CD14-positive monocyte (primary cell): ENCODE data around the gene PADI6. TPM values are rescaled to one million over a fixed set of nuclear protein-coding genes. Genes with fewer than 3 reads are reported as not detected.

ENCODE experiments used
- DNase-seq, 3 donors: peaks; one replicate each; pipeline ENCODE4 v3.0.0-alpha.2; 2011 to 2022
- H2AFZ ChIP-seq: 2 replicates; pipeline ENCODE4 v1.6.0; 2012; ENCODE audit warnings: mild to moderate bottlenecking, low read depth, low read length, inconsistent platforms; ENCODE audit not compliant: insufficient read depth, poor library complexity, severe bottlenecking
- H3K27ac ChIP-seq, 2 donors: 1 replicate in 1 of 2; 2 replicates in 1 of 2; pipeline ENCODE4 v1.5.1; 2012 to 2013; ENCODE audit warnings: low read length in 2 of 2, control low read depth in 1 of 2, inconsistent platforms in 1 of 2, low read depth in 1 of 2, mild to moderate bottlenecking in 1 of 2
- H3K27me3 ChIP-seq, 2 donors: one replicate each; pipeline versions ENCODE4 v1.6.0 to v1.6.1; 2011 to 2013; ENCODE audit warnings: low read length in 2 of 2; ENCODE audit not compliant: control insufficient read depth in 2 of 2, insufficient read depth in 2 of 2
- H3K36me3 ChIP-seq, 2 donors: replicated peaks in 1 of 2; 1 replicate in 1 of 2; 2 replicates in 1 of 2; pipeline versions ENCODE4 v1.5.1 to v1.6.1; 2012 to 2013; ENCODE audit warnings: low read length in 2 of 2, control low read depth in 1 of 2, inconsistent platforms in 1 of 2, mild to moderate bottlenecking in 1 of 2; ENCODE audit not compliant: insufficient read depth in 2 of 2, control insufficient read depth in 1 of 2
- H3K4me1 ChIP-seq, 2 donors: 1 replicate in 1 of 2; 2 replicates in 1 of 2; pipeline versions ENCODE4 v1.5.1 to v1.6.1; 2012 to 2013; ENCODE audit warnings: low read length in 2 of 2, control low read depth in 1 of 2, inconsistent platforms in 1 of 2, mild to moderate bottlenecking in 1 of 2, moderate library complexity in 1 of 2; ENCODE audit not compliant: insufficient read depth in 2 of 2, control insufficient read depth in 1 of 2
- H3K4me2 ChIP-seq: replicated peaks from 2 replicates; pipeline ENCODE3; 2012; ENCODE audit warnings: low read length, moderate library complexity, mild to moderate bottlenecking; ENCODE audit not compliant: poor library complexity, severe bottlenecking; ENCODE audit errors: extremely low read depth
- H3K4me3 ChIP-seq, 3 experiments: fragments of 200-600 bp in 1 of 3; sonication (generic) in 1 of 3; replicated peaks in 1 of 3; 1 replicate in 2 of 3; 2 replicates in 1 of 3; pipeline ENCODE4 v1.5.1; 2011 to 2013; ENCODE audit warnings: low read length in 3 of 3, mild to moderate bottlenecking in 3 of 3, control low read depth in 2 of 3, low read depth in 2 of 3, inconsistent platforms in 1 of 3, moderate library complexity in 1 of 3
- H3K79me2 ChIP-seq: 2 replicates; pipeline ENCODE4 v1.6.0; 2012; ENCODE audit warnings: mild to moderate bottlenecking, control low read depth, inconsistent platforms, low read length, moderate library complexity; ENCODE audit not compliant: insufficient read depth
- H3K9ac ChIP-seq: 2 replicates; pipeline ENCODE4 v1.6.0; 2017; ENCODE audit warnings: low read length, mild to moderate bottlenecking; ENCODE audit not compliant: insufficient read depth, poor library complexity, severe bottlenecking
- H3K9me3 ChIP-seq, 2 donors: replicated peaks in 1 of 2; 1 replicate in 1 of 2; 2 replicates in 1 of 2; pipeline versions ENCODE4 v1.5.1 to v1.6.1; 2012 to 2013; ENCODE audit warnings: low read length in 2 of 2, control low read depth in 1 of 2; ENCODE audit not compliant: control insufficient read depth in 1 of 2, insufficient read depth in 1 of 2
- H4K20me1 ChIP-seq: 2 replicates; pipeline ENCODE4 v1.6.0; 2012; ENCODE audit warnings: mild to moderate bottlenecking, low read length, control low read depth, moderate library complexity; ENCODE audit not compliant: insufficient read depth
- H3K27ac Mint-ChIP-seq, 7 donors: one replicate each; pipeline ENCODE4 v1.8.0; 2020; ENCODE audit warnings: mild to moderate bottlenecking in 7 of 7, mixed read lengths in 7 of 7, moderate library complexity in 6 of 7, inconsistent platforms in 2 of 7
- H3K27me3 Mint-ChIP-seq, 3 donors: one replicate each; pipeline ENCODE4 v1.8.0; 2021 to 2022; ENCODE audit warnings: low read depth in 3 of 3, mild to moderate bottlenecking in 3 of 3, mixed read lengths in 3 of 3, moderate library complexity in 3 of 3, inconsistent platforms in 1 of 3
- H3K36me3 Mint-ChIP-seq, 2 donors: one replicate each; pipeline ENCODE4 v1.8.0; 2020; ENCODE audit warnings: mixed read lengths in 2 of 2, inconsistent platforms in 1 of 2, mild to moderate bottlenecking in 1 of 2
- H3K4me1 Mint-ChIP-seq: one replicate; pipeline ENCODE4 v1.8.0; 2020; ENCODE audit warnings: mild to moderate bottlenecking, mixed read lengths
- H3K4me3 Mint-ChIP-seq, 2 donors: one replicate each; pipeline ENCODE4 v1.8.0; 2020; ENCODE audit warnings: mild to moderate bottlenecking in 2 of 2, mixed read lengths in 2 of 2, moderate library complexity in 1 of 2
- H3K9me3 Mint-ChIP-seq, 7 donors: one replicate each; pipeline ENCODE4 v1.8.0; 2020 to 2022; ENCODE audit warnings: mixed read lengths in 7 of 7, mild to moderate bottlenecking in 6 of 7, moderate library complexity in 6 of 7, inconsistent platforms in 2 of 7
- WGBS: methylation state at CpG from one replicate; pipeline ENCODE4 v1.1.5; 2013; ENCODE audit warnings: missing lambda C conversion rate; ENCODE audit not compliant: insufficient coverage; 5-methylcytosine and 5-hydroxymethylcytosine counted together
- intact Hi-C, 2 donors: fragments of 100-400 bp; cut with micrococcal nuclease; formaldehyde crosslinking; loops; one replicate each; pipeline versions ENCODE4 v1.15.0 to v1.15.1; 2023
- polyA plus RNA-seq, 3 donors: library from polyadenylated mRNA; depleted of rRNA in 1 of 3; unstranded in 2 of 3; stranded (reverse) in 1 of 3; fragments of 300-500 nt in 2 of 3; fragments of >200 nt in 1 of 3; fragmentation: Illumina TruSeq in 2 of 3; gene quantifications; 1 replicate in 2 of 3; 2 replicates in 1 of 3; pipeline ENCODE4 v1.2.3, GENCODE V29; 2012 to 2021
- TF ChIP-seq, protein P1 (sequence below): fragments of 200-600 bp; IDR thresholded peaks from one replicate; pipeline ENCODE4 v1.8.0; 2022; ENCODE audit warnings: antibody characterized with exemption, mild to moderate bottlenecking

The PADI6 gene
- polyA plus RNA-seq, 3 donors = 0.66 to 0.83 (median 0.78) TPM

- peaks cover 0 to 5% (median 0%) of the 10 kb centered on the region in 7 donors for H3K9me3 Mint-ChIP-seq
- Histone ChIP-seq H3K4me1 (peaks cover 13 to 18% of the 10 kb centered on the region in 2 donors), H4K20me1 (no peaks in the 10 kb centered on the region), H3K4me3 (no peak overlapping the region), H3K27ac (peak overlapping the region; percentile 40 to 55), H3K9ac (no peak overlapping the region), H3K79me2 (no peaks in the 10 kb centered on the region), H3K27me3 (no peaks in the 10 kb centered on the region), H3K36me3 (peaks cover 16 to 31% of the 10 kb centered on the region in 2 donors), H3K4me2 (peak overlapping the region; percentile 9), H2AFZ (no peak overlapping the region), H3K9me3 (no peaks in the 10 kb centered on the region)
- intact Hi-C loops = no loop called here
- H3K4me1 Mint-ChIP-seq = peaks cover 14% of the 10 kb centered on the region
- H3K27ac Mint-ChIP-seq = peak overlapping the region; percentile 78 to 91 (median 84)
- TF ChIP-seq, protein P1, sequence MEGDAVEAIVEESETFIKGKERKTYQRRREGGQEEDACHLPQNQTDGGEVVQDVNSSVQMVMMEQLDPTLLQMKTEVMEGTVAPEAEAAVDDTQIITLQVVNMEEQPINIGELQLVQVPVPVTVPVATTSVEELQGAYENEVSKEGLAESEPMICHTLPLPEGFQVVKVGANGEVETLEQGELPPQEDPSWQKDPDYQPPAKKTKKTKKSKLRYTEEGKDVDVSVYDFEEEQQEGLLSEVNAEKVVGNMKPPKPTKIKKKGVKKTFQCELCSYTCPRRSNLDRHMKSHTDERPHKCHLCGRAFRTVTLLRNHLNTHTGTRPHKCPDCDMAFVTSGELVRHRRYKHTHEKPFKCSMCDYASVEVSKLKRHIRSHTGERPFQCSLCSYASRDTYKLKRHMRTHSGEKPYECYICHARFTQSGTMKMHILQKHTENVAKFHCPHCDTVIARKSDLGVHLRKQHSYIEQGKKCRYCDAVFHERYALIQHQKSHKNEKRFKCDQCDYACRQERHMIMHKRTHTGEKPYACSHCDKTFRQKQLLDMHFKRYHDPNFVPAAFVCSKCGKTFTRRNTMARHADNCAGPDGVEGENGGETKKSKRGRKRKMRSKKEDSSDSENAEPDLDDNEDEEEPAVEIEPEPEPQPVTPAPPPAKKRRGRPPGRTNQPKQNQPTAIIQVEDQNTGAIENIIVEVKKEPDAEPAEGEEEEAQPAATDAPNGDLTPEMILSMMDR = no peak
- 0% methylated on average over 1 of the region's 3 CpGs for WGBS
- H3K36me3 Mint-ChIP-seq = peaks cover 20 to 38% of the 10 kb centered on the region in 2 donors
- H3K27me3 Mint-ChIP-seq = peaks cover 2 to 4% (median 3%) of the 10 kb centered on the region in 3 donors
- peak overlapping the region in 1 of 2 donors; percentile 46 for H3K4me3 Mint-ChIP-seq
- peak; percentile 64 to 83 (median 80) for DNase-seq
Observed at GRCh38 chr1:17365293-17365692, 6.7 kb upstream of the PADI6 start.

GRCh38 chr1:17369466-17369865 is 2.5 kb upstream of the PADI6 start:
- Histone ChIP-seq H3K9ac (no peak overlapping the region), H3K27me3 (no peaks in the 10 kb centered on the region), H3K36me3 (no peaks in the 10 kb centered on the region), H3K4me1 (peaks cover 13 to 17% of the 10 kb centered on the region in 2 donors), H3K4me3 (no peak overlapping the region), H3K27ac (no peak overlapping the region), H4K20me1 (no peaks in the 10 kb centered on the region), H3K79me2 (no peaks in the 10 kb centered on the region), H2AFZ (no peak overlapping the region), H3K9me3 (no peaks in the 10 kb centered on the region), H3K4me2 (no peak overlapping the region)
- H3K27ac Mint-ChIP-seq = no peak overlapping the region
- H3K4me3 Mint-ChIP-seq = no peak overlapping the region
- WGBS = 87% methylated on average over 4 of the region's 9 CpGs
- intact Hi-C loops = no loop called here
- peaks cover 14% of the 10 kb centered on the region for H3K4me1 Mint-ChIP-seq
- peaks cover 2 to 6% (median 5%) of the 10 kb centered on the region in 3 donors for H3K27me3 Mint-ChIP-seq
- no peak for DNase-seq
- H3K36me3 Mint-ChIP-seq = no peaks in the 10 kb centered on the region
- peaks cover 0 to 2% (median 0%) of the 10 kb centered on the region in 7 donors for H3K9me3 Mint-ChIP-seq
- TF ChIP-seq, protein P1 = no peak
